GM18870 (cell line): ENCODE data around the gene CDH4.

Experiments
- ATAC-seq: cut with Tn5 transposase; IDR thresholded peaks from one replicate; pipeline ENCODE4 v1.9.1; 2021; ENCODE audit warnings: moderate library complexity; ENCODE audit not compliant: unreplicated experiment

The CDH4 gene

GRCh38 chr20:61696181-61696735 is 444.2 kb downstream of the CDH4 start:
- ATAC-seq = no peak

GRCh38 chr20:61697666-61698597 is 445.9 kb downstream of the CDH4 start:
- ATAC-seq = no peak

- no peak for ATAC-seq
Measured at GRCh38 chr20:61698598-61699494, 446.8 kb downstream of the CDH4 start.

- ATAC-seq = no peak
Measured at GRCh38 chr20:61699495-61700374, 447.7 kb downstream of the CDH4 start.

DNA sequence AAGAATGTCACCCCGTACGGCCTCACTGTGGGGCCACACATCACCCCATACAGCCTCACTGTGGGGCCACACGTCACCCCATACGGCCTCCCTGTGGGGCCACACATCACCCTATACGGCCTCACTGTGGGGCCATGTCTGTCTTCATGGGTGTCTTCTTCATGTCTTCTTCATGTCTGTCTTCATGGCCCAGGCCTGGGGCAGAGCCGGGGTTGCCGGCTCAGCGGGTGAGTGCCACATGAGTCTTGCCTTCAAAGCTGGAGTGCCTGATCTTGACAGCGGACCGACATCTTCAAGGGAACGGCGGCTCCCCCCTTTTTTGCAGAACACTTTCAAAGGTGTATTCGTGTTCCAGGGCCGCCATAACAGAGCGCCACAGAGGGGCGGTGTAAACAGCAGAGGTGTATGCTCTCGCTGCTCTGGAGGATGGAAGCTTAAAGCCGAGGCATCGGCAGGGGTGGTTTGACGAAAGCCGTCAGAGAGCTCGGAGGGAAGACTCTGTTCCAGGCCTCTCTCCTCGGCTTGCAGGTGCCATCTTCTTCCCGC is 448.6 kb downstream of the CDH4 start:
- no peak for ATAC-seq

DNA sequence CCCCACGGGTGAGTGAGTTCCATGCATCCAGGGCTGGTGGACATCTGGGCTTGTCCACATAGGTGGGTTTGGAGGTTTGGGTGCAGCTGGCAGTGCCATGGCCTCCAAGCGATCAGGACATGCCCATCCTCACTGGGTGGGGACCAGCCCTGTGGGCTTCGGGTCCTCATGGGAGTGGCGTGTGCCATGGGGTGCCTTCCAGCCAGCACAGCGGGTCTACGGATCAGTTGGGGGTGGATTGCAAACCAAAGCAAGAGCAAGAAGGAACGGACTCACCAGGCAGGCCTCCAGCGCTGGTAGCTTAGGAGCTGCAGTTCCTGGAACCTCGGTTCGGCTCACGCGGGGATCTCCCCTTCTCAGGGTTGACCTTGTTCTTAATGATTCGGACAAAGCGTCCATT is 449.3 kb downstream of the CDH4 start:
- no peak for ATAC-seq

DNA sequence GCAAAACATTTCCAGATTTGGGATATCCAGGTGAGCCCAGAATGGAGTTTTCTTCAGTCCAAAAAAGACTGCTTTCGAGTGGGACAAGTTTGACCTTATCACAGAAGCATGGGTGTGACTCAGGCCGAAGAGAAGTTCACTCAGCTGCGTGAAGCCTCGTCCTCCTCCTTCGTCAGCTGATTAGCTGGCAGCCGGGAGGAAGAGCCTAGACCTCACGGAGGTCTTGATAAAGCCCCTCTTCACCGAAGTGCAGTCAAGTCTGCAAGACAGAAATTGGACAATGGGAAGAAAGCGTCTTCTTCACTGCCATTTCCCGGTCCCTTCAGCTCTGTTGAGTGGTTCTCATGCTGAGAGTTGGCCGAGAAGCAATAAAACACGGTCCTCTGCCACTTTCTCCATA is 449.7 kb downstream of the CDH4 start:
- ATAC-seq = no peak

- ATAC-seq = no peak
Measured at GRCh38 chr20:61702246-61702645, 450.2 kb downstream of the CDH4 start.

DNA sequence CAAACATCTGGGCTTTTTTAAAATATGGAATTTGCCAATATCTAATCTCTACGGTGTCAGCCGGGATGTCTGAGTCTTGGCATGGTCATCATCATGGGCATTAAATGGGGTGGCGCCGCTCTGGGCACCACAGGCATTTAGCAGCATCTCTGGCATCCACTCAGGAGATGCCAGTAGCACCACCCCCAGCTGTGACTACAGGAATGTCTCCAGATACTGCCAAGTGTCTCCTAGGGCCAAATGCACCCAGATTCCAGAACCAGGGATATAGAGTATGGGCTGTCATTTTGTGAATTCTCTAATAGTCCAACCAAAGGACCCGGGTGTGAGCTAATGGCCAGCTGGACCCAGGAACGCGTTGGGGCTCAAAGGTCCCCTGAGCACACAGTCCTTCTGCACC is 452.6 kb downstream of the CDH4 start:
- no peak for ATAC-seq

GRCh38 chr20:61705386-61706258 is 453.6 kb downstream of the CDH4 start:
- no peak for ATAC-seq

- no peak for ATAC-seq
Measured at GRCh38 chr20:61706259-61706961, 454.3 kb downstream of the CDH4 start.

- no peak for ATAC-seq
Measured at GRCh38 chr20:61708891-61709290, 456.8 kb downstream of the CDH4 start.

GRCh38 chr20:61710108-61710507 is 458.0 kb downstream of the CDH4 start:
- no peak for ATAC-seq

DNA sequence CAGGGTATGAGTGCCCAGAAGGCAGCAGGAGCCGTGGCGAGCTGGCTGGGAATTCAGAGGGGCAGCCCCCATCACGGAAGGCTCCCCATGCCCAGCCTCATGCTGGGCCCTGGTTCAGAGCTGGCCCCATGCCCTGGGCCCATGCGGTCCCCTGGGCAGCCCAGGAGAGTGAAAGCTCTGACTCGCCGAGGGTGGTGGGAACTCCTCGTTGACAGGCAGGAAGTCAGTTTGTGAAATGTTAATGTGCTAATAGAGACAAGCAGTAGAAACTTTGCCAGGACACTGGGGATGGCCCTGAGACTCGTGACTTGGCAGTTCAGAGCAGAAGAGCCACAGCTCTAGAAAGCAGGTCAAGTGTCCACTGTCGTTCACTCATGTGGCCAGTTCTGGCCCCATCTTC is 460.6 kb downstream of the CDH4 start:
- ATAC-seq = no peak

DNA sequence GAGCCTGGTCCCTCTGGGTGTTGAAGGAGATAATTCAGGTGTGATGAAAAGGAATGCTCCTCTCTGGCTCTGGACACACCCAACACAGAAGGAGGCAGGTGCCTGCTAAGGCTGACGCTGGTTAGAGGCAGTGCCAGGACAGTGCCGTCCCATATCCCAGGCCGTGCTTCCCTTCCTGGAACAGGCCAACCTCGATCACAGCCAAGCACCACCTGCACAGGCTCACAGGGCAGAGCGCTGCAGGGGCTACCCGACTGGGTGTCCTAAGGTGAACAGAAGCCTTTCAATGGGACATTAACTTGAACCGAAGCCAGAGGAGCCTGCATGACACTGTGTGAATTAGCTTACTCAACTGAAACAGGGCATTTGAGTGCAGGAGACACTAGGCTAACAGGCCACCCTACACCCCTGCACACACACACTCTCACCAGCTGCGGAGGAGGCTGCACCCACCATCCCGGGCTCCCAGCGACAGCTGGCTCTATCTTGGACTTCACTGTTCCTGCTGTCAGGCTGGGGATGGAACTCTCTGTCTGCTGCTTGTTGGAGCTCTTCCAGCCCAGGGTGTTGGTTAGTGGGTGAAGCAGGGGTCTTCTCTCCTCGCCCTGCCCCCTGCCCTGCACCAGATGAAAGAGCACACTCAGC is 466.4 kb downstream of the CDH4 start:
- ATAC-seq = no peak

DNA sequence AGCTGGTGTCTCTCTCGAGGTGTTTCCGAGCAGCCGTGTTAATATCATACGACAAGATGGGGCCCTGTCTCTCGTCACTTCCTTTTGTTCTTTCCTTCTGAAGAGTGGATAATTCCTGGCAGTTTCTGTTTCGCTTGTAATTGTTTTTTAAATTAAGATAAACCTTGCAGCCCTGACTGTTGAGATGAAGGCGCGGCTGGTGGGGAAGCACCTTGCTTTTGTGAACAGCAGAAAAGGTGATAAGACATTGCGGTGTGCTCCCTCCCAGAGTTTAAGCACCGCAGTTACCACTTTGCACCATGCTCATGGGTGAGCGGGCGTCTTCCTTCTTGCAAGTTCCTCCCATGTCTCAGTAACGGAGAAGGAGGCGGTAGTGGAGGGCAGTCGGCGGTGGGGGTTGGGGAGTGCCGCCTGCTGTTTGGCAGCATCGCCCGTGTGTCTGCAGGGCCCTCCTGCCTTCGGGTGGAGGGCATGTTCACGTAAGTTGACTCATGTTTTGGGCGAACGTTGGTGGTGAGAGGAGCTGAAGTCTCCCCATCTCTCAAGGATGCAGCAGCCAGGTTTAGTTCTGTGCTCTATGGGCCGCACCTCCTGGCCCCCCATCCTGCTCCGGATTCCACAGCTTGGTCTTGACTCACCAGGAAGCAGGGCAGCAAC is 467.8 kb downstream of the CDH4 start:
- no peak for ATAC-seq

GRCh38 chr20:61720348-61720696 is 468.3 kb downstream of the CDH4 start:
- ATAC-seq = no peak
